Measurements from ENCODE around the gene ASH1L.
"Not testable (repeated sequence)": the region's sequence is repeated elsewhere in the genome, so short reads cannot be mapped to it uniquely, and the experiment has no call there.

The ASH1L gene

DNA sequence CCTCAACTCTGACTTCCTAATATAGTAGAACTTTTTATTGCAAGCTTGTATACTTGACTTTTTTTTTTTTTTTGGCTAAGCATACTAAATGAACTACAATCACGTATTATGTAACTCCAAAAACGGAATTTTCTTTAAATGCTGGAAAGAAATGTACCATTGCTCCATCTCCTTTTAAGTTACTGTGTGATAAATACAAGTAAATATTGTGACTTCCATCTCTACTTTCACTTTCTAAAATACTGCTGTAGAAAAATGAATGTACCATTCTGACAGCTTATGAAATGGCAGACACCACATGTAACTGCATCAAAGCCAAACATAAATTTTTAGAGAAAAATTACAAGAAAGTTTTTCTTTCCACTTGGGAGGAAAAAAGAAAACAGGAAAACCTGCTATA, 54.7 kb downstream of the ASH1L start:
- H3K4me3 ChIP-seq (replicated peaks; ENCODE audit: low read depth, low read length): no peak overlapping the region
- no peak for DNase-seq (ENCODE audit: extremely low read depth, low read depth)
- TF ChIP-seq, protein P1, sequence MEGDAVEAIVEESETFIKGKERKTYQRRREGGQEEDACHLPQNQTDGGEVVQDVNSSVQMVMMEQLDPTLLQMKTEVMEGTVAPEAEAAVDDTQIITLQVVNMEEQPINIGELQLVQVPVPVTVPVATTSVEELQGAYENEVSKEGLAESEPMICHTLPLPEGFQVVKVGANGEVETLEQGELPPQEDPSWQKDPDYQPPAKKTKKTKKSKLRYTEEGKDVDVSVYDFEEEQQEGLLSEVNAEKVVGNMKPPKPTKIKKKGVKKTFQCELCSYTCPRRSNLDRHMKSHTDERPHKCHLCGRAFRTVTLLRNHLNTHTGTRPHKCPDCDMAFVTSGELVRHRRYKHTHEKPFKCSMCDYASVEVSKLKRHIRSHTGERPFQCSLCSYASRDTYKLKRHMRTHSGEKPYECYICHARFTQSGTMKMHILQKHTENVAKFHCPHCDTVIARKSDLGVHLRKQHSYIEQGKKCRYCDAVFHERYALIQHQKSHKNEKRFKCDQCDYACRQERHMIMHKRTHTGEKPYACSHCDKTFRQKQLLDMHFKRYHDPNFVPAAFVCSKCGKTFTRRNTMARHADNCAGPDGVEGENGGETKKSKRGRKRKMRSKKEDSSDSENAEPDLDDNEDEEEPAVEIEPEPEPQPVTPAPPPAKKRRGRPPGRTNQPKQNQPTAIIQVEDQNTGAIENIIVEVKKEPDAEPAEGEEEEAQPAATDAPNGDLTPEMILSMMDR (IDR thresholded peaks at IDR 0.05; ENCODE audit: low read depth, low read length, missing control alignments): no peak

DNA sequence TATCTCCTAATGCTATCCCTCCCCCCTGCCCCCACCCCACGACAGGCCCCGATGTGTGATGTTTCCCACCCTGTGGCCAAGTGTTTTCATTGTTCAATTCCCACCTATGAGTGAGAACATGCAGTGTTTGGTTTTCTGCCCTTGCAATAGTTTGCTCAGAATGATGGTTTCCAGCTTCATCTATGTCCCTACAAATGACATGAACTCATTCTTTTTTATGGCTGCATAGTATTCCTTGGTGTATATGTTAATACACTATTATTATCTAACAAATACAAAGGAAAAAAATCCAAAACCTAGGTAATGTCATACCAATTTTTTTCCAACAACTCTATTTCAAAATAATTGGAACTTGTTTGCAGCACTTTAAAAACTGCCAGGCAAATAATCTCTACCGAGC, 56.6 kb downstream of the ASH1L start:
- H3K4me3 ChIP-seq (replicated peaks; ENCODE audit: low read depth, low read length); DNase-seq (ENCODE audit: extremely low read depth, low read depth): not testable (repeated sequence)

DNA sequence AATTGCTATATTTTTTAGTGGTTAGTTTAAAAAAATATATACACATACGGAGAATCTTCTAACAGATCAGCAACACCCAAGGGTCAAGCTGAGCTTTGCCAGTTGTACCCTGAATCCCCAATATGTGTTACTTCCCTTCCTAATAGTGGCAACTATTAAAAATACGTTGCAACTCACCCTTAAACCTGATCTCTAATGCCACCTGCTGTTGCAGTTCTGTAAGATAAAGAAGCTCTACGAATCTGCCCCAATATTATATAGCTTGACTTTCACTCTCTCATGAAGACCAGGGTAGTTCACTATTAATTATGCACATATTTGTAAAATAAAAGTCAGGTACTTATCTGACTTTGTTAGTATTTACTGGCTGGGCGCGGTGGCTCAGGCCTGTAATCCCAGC, 58.4 kb downstream of the ASH1L start:
- TF ChIP-seq, protein P1 (IDR thresholded peaks at IDR 0.05; ENCODE audit: low read depth, low read length, missing control alignments): peak; percentile 23
- peak; percentile 4 for DNase-seq (ENCODE audit: extremely low read depth, low read depth)
- no peak overlapping the region for H3K4me3 ChIP-seq (replicated peaks; ENCODE audit: low read depth, low read length)

DNA sequence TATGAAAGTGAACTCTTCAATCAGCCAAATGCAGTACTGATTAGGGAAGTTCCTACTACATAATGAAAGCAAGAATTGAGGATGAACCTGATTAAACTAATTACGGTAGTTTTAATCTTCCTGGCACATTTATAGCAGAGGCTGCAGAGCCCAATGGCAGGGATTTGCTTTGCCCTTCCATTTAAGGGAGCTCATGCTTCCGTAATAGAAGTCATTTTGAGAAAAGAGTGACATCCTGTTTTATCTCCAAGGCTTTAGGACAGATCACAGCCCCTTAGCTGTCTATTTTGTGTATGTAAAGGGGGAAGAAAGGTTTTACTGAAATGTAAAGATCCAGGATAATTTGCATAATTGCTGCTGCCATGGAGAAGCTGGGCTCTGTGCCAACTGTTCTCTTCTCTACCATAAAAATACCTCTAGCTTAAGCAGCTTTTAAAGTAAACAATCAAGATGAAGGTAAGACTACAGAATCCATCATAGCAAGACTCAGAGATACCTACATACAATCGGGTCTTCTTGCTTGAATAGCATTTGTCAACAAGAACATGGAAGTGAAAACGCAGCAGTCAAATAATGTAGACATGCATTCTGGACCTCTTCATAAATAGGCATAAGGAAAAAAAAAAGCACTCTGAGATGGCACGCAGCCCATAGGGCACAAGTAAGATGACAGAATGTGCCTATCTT, 62.5 kb downstream of the ASH1L start:
- peak; percentile 4 for DNase-seq (ENCODE audit: extremely low read depth, low read depth)
- no peak overlapping the region for H3K4me3 ChIP-seq (replicated peaks; ENCODE audit: low read depth, low read length)
- TF ChIP-seq, protein P1 (IDR thresholded peaks at IDR 0.05; ENCODE audit: low read depth, low read length, missing control alignments): no peak

DNA sequence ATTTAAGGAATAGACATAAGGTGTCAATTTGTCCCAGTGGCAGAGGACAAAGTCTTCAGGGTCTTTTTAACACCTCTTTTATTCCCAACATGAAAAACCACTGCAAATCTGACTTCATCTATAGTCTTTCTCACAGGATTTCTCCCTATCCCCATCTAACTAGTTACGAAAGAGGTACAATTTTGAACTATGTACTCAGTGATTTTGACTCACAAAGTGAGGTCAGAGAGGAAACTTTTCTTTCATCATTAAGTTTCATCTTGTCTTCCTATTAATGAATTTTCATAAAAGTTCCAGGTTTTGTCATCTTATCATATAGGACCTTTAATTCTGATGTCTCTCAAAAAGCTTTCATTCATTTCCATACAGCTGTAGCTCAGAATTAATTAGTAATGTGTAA, 63.3 kb downstream of the ASH1L start:
- TF ChIP-seq, protein P1 (IDR thresholded peaks at IDR 0.05; ENCODE audit: low read depth, low read length, missing control alignments): no peak
- no peak overlapping the region for H3K4me3 ChIP-seq (replicated peaks; ENCODE audit: low read depth, low read length)
- DNase-seq (ENCODE audit: extremely low read depth, low read depth): no peak

DNA sequence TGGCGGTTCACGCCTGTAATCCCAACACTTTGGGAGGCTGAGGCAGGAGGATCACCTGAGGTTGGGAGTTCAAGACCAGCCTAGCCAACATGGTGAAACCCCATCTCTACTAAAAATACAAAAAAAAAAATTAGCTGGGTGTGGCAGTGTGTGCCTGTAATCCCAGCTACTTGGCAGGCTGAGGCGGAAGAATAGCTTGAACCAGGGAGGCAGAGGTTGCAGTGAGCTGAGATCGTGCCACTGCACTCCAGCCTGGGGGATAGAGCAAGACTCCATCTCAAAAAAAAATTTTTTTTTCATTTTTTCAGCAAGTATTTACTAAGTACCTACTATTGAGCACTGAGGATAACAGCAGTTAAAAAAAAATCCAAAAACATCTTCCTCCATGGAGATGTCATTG, 69.0 kb downstream of the ASH1L start:
- not testable (repeated sequence) for DNase-seq (ENCODE audit: extremely low read depth, low read depth)

DNA sequence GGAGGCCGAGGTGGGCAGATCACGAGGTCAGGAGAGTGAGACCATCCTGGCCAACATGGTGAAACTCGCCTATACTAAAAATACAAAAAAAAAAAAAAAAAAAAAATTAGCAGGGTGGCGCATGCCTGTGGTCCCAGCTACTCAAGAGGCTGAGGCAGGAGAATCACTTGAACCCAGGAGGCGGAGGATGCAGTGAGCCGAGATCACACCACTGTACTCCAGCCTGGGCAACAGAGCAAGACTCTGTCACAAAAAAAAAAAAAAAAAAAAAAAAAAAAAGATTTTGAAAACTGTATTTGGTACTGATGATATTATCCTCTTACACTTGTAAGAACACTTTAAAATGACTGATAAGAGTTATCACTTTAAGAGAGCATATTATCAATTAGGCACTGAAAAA, 74.2 kb downstream of the ASH1L start:
- H3K4me3 ChIP-seq (replicated peaks; ENCODE audit: low read depth, low read length); DNase-seq (ENCODE audit: extremely low read depth, low read depth): not testable (repeated sequence)

More for the DNA sequence above, 69.0 kb downstream of the ASH1L start:
- H3K4me3 ChIP-seq (replicated peaks; ENCODE audit: low read depth, low read length): not testable (repeated sequence)

DNA sequence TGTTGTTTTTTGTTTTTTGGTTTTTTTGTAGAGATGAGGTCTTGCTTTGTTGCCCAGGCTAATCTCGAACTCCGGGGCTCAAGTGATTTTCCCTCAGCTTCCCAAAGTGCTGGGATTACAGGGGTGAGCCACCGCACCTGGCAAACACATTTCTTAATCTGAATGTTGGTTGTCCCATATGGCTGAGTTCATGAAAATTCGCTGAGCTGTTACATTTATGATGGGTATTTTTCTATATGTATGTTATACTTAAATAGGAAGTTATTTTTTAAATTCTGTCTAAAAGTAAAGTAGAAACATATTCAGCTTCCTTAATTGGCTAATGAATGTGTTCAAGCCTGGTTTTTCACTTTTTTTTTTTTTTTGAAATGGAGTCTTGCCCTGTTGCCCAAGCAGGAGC, 75.1 kb downstream of the ASH1L start:
- TF ChIP-seq, protein P1 (IDR thresholded peaks at IDR 0.05; ENCODE audit: low read depth, low read length, missing control alignments): no peak
- no peak for DNase-seq (ENCODE audit: extremely low read depth, low read depth)
- no peak overlapping the region for H3K4me3 ChIP-seq (replicated peaks; ENCODE audit: low read depth, low read length)

DNA sequence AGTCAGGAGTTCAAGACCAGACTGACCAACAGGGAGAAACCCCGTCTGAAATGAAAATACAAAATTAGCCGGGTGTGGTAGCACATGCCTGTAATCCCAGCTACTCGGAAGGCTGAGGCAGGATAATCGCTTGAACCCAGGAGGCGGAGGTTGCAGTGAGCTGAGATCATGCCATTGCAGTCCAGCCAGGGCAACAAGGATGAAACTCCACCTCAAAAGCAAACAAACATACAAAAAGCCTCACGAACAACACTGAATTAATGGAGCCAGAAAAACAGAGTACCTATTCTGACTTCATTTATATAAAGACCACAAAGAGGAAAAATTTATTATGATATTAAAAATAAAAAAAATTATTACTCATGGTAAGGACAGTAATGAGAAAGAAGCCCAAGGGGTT, 75.7 kb downstream of the ASH1L start:
- H3K4me3 ChIP-seq (replicated peaks; ENCODE audit: low read depth, low read length); DNase-seq (ENCODE audit: extremely low read depth, low read depth): not testable (repeated sequence)
